Stimulated activated CD4-positive, alpha-beta T cell treated with anti-CD3 and anti-CD28 coated beads, Interleukin-2, amount 100 ng/mL, for 4 hours (primary cell): Measurements from ENCODE around the gene P2RY1.
"Not testable (repeated sequence)": the region's sequence is repeated elsewhere in the genome, so short reads cannot be mapped to it uniquely, and the experiment has no call there.

Experiments used
- DNase-seq: peaks from one replicate; pipeline ENCODE4 v3.0.0-alpha.2; 2020; ENCODE audit warnings: low read depth

Gene P2RY1

GRCh38 chr3:152839511-152839910, 4.6 kb downstream of the P2RY1 start:
- no peak for DNase-seq

- DNase-seq = no peak
Measured at GRCh38 chr3:152841131-152841530, 6.2 kb downstream of the P2RY1 start.

GRCh38 chr3:152842413-152842812, 7.5 kb downstream of the P2RY1 start:
- no peak for DNase-seq

GRCh38 chr3:152843955-152844354, 9.0 kb downstream of the P2RY1 start:
- DNase-seq = no peak

GRCh38 chr3:152846572-152847202, 11.8 kb downstream of the P2RY1 start:
- not testable (repeated sequence) for DNase-seq

GRCh38 chr3:152847599-152847998, 12.7 kb downstream of the P2RY1 start:
- DNase-seq = not testable (repeated sequence)

GRCh38 chr3:152849996-152850578, 15.2 kb downstream of the P2RY1 start:
- no peak for DNase-seq

- DNase-seq = no peak
Measured at GRCh38 chr3:152853196-152853595, 18.3 kb downstream of the P2RY1 start.

- DNase-seq = no peak
Measured at GRCh38 chr3:152857082-152857481, 22.2 kb downstream of the P2RY1 start.

- DNase-seq = no peak
Measured at GRCh38 chr3:152858170-152858800, 23.4 kb downstream of the P2RY1 start.

GRCh38 chr3:152860736-152861135, 25.8 kb downstream of the P2RY1 start:
- DNase-seq = no peak

GRCh38 chr3:152865668-152866245, 30.8 kb downstream of the P2RY1 start:
- no peak for DNase-seq

- no peak for DNase-seq
Measured at GRCh38 chr3:152870027-152870426, 35.1 kb downstream of the P2RY1 start.

GRCh38 chr3:152873314-152873713, 38.4 kb downstream of the P2RY1 start:
- not testable (repeated sequence) for DNase-seq

GRCh38 chr3:152874896-152875749, 40.2 kb downstream of the P2RY1 start:
- no peak for DNase-seq

- no peak for DNase-seq
Measured at GRCh38 chr3:152879130-152879789, 44.3 kb downstream of the P2RY1 start.

GRCh38 chr3:152879790-152880174, 44.9 kb downstream of the P2RY1 start:
- no peak for DNase-seq

- no peak for DNase-seq
Measured at GRCh38 chr3:152885076-152885475, 50.1 kb downstream of the P2RY1 start.
